ENCODE measurements around the gene GALNT2.

The GALNT2 gene

GRCh38 chr1:230128569-230129285 lies 61.7 kb downstream of the GALNT2 start:
- no peak for DNase-seq (ENCODE audit: low read depth in 2 of 2)

GRCh38 chr1:230129341-230129740 lies 62.3 kb downstream of the GALNT2 start:
- no peak for DNase-seq (ENCODE audit: low read depth in 2 of 2)

- DNase-seq (ENCODE audit: low read depth in 2 of 2): no peak
These were observed 63.3 kb downstream of the GALNT2 start for GRCh38 chr1:230130172-230130944.

DNA sequence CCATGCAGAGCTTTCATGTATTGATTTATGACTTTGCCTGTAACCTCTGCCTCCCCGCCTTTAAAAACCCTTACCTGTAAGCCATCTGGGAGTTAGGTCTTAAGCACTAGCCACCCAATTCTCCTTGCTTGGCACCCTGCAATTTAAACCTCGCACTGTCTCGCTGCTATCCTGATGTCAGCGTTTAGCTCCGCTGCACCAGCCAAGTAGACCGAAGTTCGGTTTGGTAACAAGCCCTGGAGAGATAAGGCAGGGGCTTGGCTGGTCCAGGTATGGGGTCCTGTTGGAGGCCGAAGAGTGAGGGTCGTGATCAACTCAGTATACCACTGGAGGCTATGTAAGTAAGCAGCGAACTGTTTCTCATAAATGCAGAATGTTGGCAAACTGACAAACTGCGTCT lies 64.4 kb downstream of the GALNT2 start:
- DNase-seq (ENCODE audit: low read depth in 2 of 2): no peak

DNA sequence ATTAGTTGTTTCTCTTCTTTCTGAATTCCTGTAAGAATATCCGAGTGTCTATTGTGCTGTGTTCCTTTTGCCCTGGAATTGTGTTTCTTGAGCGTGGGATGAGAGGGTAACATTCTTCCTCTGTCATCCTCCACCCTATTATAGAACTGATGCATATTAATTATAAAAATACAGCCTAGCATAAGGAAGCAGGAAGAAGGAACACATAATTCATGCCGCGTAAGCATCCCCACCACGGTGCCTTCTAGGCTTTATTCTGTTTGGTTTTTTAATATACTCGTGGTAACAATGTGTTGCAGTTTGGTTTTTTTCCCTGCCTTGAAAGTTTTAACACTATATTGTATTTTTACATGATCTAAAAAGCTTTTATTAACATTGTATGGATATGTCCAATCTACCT lies 65.7 kb downstream of the GALNT2 start:
- no peak for DNase-seq (ENCODE audit: low read depth in 2 of 2)

DNA sequence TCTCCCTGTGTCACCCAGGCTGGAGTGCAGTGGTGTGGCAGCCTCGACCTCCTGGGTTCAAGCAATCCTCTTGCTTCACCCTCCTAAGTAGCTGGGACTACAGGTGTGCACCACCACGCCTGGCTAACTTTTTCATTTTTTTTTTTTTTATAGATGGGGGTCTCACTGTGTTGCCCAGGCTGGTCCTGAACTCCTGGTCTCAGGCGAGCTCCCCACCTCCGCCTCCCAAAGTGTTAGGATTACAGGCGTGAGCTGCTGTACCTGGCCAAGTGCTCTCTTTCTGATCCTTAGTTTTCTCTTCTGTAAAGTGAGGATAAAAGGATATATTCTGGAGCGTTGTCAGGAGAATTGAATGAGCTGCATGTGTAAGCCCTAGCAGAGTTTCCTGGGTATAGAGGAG lies 68.7 kb downstream of the GALNT2 start:
- DNase-seq (ENCODE audit: low read depth in 2 of 2): no peak

DNA sequence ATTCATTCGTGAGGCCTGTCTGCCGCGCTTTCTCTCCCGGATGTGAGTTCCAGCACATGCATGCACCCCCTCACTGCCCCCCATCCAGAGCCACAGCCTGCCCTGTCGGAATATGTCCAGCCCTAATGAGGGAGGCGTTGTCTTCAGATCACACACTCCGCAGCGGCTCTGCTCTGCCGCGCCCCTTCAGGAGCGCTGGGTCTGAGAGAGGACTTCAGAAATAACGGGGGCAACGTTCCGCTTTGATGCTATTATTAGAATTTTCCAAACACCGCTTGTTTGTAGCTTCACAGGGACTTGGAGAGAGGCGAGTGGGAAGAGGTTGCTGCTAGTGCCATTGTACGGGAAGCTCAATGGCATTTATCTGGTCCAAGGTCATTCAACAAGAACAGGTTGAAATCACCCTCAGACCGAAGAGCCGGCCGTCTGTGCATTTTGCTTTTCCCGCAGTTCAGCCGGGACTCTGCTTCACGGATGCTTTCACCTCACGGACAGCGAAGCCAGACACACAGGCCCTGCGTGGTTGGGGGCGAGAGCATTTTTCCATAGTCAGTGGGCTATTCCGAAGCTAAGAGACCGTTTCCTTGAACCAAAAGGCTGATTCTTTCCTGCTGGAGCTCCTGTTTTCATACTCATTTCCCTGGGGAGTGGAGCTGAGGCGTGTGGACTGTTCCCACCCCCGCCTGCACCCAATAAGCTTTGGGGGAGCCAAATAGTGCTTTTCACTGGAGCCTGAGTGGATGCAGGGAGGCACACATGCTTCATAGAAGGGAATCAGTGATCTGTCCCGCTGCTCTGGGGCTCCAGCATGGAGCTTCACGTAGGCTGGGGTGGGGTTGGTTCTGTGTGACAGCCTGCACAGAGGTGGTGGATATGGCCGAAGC lies 69.7 kb downstream of the GALNT2 start:
- no peak for DNase-seq (ENCODE audit: low read depth in 2 of 2)

GRCh38 chr1:230137337-230137815 lies 70.3 kb downstream of the GALNT2 start:
- no peak for DNase-seq (ENCODE audit: low read depth in 2 of 2)

GRCh38 chr1:230138561-230139239 lies 71.7 kb downstream of the GALNT2 start:
- no peak for DNase-seq (ENCODE audit: low read depth in 2 of 2)

DNA sequence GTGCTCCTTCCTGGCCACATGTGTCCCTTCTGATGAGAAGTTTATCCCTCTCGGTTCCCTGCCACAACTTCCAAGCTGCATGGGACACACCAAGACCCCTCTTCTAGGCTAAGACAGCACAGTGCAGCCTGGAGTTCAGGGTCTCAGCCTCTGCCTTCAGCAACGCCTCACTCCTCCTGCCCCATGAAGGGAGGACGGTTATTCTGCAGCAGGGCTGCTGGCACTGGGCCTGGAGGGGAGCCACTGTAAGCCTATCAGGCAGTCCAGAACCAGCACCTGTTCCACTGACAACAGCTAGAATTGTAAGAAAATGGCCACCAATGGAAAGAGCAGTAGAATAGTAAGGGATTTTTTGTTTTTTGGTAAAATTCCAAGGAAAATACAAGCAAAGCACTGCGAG lies 72.3 kb downstream of the GALNT2 start:
- no peak for DNase-seq (ENCODE audit: low read depth in 2 of 2)

DNA sequence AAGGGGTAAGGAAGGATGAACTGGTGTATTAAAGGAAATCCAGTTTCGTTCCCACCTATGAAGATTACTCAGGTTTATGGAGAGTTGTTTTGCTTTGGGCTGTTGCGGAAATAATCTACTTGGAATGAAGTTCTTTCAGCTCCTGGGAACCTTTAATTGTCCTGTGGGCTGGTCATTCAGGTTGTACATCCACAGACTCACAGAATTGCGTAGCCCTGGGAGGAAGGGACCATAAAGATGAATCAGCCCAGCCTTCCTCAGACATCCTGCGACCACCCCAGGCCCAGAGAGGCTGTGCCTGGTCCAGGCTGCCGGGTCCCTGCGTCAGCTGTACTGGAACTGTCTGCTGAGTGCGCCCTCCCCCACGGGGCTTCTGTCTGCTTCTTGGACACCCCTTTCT lies 72.7 kb downstream of the GALNT2 start:
- DNase-seq (ENCODE audit: low read depth in 2 of 2): no peak

GRCh38 chr1:230140221-230141020 lies 73.4 kb downstream of the GALNT2 start:
- DNase-seq (ENCODE audit: low read depth in 2 of 2): no peak

DNA sequence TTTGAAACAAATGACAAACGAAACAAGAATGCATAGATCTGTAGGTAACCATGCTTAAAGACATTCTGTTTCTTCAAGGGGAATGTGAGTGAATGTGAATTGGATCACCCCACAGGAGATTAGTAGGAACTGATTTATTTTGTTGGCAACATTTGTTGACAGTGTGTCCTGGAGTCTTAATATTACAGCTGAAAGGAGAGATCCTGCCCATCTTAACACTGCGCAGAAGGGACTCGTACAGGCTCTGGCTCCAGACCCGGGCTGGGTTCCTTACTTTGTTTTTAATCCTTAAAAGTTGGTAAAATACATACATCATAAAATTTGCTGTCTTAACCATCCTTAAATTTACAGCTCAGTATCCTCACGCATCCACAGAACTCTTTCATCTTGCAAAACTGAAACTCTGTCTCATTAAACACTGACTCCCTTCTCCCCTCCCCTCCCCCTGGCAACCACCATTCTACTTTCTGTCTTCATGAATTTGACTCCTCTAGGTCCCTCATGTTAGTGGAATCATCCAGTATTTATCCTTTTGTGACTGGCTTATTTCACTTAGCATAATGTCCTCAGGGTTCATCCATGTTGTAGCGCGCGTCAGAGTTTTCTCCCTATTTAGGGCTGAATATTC lies 74.1 kb downstream of the GALNT2 start:
- DNase-seq (ENCODE audit: low read depth in 2 of 2): no peak

GRCh38 chr1:230141797-230142607 lies 75.0 kb downstream of the GALNT2 start:
- DNase-seq (ENCODE audit: low read depth in 2 of 2): no peak

DNA sequence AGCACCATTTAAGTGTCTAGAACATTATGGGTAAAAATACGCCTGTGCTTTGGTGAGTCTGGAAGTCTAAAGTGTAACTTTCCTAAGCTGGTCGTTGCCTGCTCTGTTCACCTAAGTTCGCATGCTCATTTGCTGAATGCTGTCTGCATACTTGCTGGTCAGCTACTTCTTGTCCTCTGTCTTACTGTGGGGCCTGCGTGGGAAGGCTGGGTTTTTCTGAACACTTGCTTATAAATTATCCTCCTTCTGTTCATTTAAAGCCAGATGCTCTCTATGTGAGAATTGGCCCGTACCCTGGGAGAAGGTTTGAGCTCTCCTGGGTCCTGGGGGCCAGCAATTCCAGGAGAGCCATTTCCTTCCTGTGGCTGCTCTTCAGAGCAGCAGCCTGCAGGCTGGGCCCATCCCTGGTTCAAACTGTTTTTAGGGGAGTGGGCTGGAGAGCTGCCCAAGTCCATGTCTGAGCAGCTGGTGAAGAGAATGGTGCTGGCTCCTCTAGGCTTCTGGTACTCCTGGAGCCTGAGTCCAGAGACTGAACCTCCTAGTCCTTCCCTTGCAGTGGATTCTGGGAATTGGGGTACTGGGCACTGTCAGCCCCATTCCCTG lies 75.7 kb downstream of the GALNT2 start:
- no peak for DNase-seq (ENCODE audit: low read depth in 2 of 2)

GRCh38 chr1:230143534-230143933 lies 76.5 kb downstream of the GALNT2 start:
- no peak for DNase-seq (ENCODE audit: low read depth in 2 of 2)

DNA sequence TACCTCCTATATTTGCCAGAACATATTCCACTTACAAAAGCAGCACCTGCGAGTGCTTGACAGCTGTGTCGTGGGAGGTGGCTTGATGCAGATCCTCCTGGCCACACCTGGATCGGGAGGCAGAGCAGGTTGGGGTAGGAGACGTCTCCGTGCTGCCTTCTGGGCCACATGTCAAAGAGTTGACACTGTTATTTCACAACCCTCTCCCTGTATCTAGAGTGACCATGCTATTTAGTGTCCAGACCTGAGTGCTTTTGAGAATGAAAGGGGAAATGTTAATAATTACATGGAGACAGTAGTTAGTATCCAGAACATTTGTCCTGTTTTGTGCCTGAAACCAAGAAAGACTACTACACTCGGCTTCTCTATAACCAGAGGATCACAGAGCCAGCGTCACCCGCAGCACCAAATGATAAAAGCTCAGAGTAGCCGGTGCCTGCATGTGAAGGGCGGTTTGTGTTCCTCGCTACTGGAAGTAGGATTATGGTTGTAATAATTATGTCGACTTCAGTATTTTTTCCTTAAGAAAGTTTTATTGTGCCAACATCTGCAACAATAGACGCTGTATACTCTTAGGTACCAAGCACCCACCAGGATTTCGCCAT lies 77.1 kb downstream of the GALNT2 start:
- DNase-seq (ENCODE audit: low read depth in 2 of 2): no peak

GRCh38 chr1:230144758-230145504 lies 77.9 kb downstream of the GALNT2 start:
- no peak for DNase-seq (ENCODE audit: low read depth in 2 of 2)
